ENCODE results near the gene MOV10L1. TPM values are rescaled to one million over a fixed set of nuclear protein-coding genes. Genes with fewer than 3 reads are reported as not detected.

MOV10L1 gene
- total and polyA plus RNA-seq, 9 of the 15 experiments (the other 6 are each of a cell fraction or from before 2014, with no cell fraction given) = 0.06 to 0.43 (median 0.15) TPM

DNA sequence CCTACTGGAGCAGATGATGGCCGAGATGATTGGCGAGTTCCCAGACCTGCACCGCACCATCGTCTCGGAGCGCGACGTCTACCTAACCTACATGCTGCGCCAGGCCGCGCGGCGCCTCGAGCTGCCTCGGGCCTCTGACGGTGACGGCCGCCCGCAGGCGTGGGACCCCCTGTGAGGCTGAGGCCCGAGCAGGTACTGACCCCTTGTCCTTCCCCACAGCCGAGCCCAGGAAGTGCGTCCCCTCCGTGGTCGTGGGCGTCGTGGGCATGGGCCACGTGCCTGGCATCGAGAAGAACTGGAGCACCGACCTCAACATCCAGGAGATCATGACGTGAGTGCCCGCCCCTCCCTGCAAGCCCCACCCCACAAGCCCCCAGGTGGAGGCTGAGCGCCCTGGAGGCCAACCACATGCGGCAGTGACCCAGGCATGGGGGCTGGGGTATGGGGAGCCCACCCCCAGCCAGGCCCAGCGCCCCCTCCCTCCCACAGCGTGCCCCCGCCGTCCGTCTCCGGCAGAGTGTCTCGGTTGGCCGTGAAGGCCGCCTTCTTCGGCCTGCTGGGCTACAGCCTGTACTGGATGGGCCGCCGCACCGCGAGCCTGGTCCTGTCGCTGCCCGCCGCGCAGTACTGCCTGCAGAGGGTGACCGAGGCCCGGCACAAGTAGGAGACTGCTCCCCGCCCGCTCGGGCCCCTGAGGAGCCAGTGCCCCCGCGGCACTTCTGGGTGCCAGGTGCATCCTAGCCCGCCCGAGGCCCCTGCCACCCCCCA lies 108.2 kb downstream of the MOV10L1 start:
- in situ Hi-C loops (cut with MboI) (no loop called here), intact Hi-C loops (cut with micrococcal nuclease) (no loop called here)
- no TSS peak for BruUV-seq (replicated peaks)
- no peak overlapping the region for H3K4me2 ChIP-seq (ENCODE audit: insufficient read depth, low read length)
- ChIA-PET POLR2A (no interaction called here), CTCF (ENCODE audit: low intra/inter-chr PET ratio) (no interaction called here)
- DNase-seq (ENCODE audit: extremely low read depth in 1 of 4, low spot score in 3 of 4) (no peak), FAIRE-seq (no peak), ATAC-seq (no peak)
- H3K27me3 ChIP-seq (ENCODE audit: control insufficient read depth in 2 of 2, insufficient read depth in 2 of 2, low read length in 2 of 2) = no peaks in the 10 kb centered on the region
- H3K36me3 ChIP-seq (ENCODE audit: control insufficient read depth, insufficient read depth, low read length) = peaks cover 51% of the 10 kb centered on the region; the same call in 1 of the 3 replicates
- peaks cover 5 to 52% of the 10 kb centered on the region in 2 experiments; a peak in 3 of 5 replicates for H3K4me1 ChIP-seq (replicated peaks in 1 of 2; ENCODE audit: control insufficient read depth in 2 of 2, insufficient read depth in 2 of 2, low read length in 2 of 2)
- H3K27ac ChIP-seq (ENCODE audit: extremely low read depth, low read depth, low read length) = no peak overlapping the region
- no peaks in the 10 kb centered on the region; the same call in 1 of the 2 replicates for H4K20me1 ChIP-seq (replicated peaks; ENCODE audit: control insufficient read depth, insufficient read depth, low read length)
- H3K9me1 ChIP-seq (ENCODE audit: control insufficient read depth, insufficient read depth, low read length) = no peaks in the 10 kb centered on the region
- WGBS (ENCODE audit: insufficient coverage, low coverage, missing lambda C conversion rate) = 100% methylated on average over 5 of the region's 61 CpGs
- H3K79me2 ChIP-seq (ENCODE audit: control insufficient read depth, insufficient read depth, low read length) = peaks cover 21% of the 10 kb centered on the region
- H3K9me3 ChIP-seq (replicated peaks; ENCODE audit: control insufficient read depth, insufficient read depth, low read depth, low read length) = no peaks in the 10 kb centered on the region; the same call in 1 of the 2 replicates
- H3K4me3 ChIP-seq = no peak overlapping the region
- no peak overlapping the region; a peak in 1 of 4 replicates for H3K9ac ChIP-seq (ENCODE audit: insufficient read depth in 1 of 2, low read depth in 2 of 2, low read length in 2 of 2)
- no peak overlapping the region for H2AFZ ChIP-seq (ENCODE audit: low read depth, low read length)
- no peak for TF ChIP-seq MTF1 (CRISPR knock-in tag; IDR thresholded peaks at IDR 0.05; ENCODE audit: borderline replicate concordance)
- TF ChIP-seq ATF7 (IDR thresholded peaks at IDR 0.05) = no peak
- no peak for TF ChIP-seq CHD1 (IDR thresholded peaks at IDR 0.05; ENCODE audit: low read length)
- TF ChIP-seq, protein P1, sequence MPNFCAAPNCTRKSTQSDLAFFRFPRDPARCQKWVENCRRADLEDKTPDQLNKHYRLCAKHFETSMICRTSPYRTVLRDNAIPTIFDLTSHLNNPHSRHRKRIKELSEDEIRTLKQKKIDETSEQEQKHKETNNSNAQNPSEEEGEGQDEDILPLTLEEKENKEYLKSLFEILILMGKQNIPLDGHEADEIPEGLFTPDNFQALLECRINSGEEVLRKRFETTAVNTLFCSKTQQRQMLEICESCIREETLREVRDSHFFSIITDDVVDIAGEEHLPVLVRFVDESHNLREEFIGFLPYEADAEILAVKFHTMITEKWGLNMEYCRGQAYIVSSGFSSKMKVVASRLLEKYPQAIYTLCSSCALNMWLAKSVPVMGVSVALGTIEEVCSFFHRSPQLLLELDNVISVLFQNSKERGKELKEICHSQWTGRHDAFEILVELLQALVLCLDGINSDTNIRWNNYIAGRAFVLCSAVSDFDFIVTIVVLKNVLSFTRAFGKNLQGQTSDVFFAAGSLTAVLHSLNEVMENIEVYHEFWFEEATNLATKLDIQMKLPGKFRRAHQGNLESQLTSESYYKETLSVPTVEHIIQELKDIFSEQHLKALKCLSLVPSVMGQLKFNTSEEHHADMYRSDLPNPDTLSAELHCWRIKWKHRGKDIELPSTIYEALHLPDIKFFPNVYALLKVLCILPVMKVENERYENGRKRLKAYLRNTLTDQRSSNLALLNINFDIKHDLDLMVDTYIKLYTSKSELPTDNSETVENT (CRISPR knock-in tag; IDR thresholded peaks at IDR 0.05) = no peak
- no peak for TF ChIP-seq BMI1 (IDR thresholded peaks at IDR 0.05; ENCODE audit: low read length)
- TF ChIP-seq, protein P2, sequence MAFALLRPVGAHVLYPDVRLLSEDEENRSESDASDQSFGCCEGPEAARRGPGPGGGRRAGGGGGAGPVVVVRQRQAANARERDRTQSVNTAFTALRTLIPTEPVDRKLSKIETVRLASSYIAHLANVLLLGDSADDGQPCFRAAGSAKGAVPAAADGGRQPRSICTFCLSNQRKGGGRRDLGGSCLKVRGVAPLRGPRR (CRISPR knock-in tag; IDR thresholded peaks at IDR 0.05) = no peak
- no peak for TF ChIP-seq ZNF197 (CRISPR knock-in tag; IDR thresholded peaks at IDR 0.05; ENCODE audit: low read depth)
- no peak for TF ChIP-seq ZNF79 (CRISPR knock-in tag; IDR thresholded peaks at IDR 0.05; ENCODE audit: low read depth)
- no peak for TF ChIP-seq PYGO2 (tag; IDR thresholded peaks at IDR 0.05)
- no peak for TF ChIP-seq DACH1 (IDR thresholded peaks at IDR 0.05; ENCODE audit: partially characterized antibody)
- no peak for TF ChIP-seq NCOA6 (IDR thresholded peaks at IDR 0.05)
- TF ChIP-seq MEF2D (tag; conservative IDR thresholded peaks at IDR 0.05; ENCODE audit: low read depth) = no peak
- TF ChIP-seq, protein P3, sequence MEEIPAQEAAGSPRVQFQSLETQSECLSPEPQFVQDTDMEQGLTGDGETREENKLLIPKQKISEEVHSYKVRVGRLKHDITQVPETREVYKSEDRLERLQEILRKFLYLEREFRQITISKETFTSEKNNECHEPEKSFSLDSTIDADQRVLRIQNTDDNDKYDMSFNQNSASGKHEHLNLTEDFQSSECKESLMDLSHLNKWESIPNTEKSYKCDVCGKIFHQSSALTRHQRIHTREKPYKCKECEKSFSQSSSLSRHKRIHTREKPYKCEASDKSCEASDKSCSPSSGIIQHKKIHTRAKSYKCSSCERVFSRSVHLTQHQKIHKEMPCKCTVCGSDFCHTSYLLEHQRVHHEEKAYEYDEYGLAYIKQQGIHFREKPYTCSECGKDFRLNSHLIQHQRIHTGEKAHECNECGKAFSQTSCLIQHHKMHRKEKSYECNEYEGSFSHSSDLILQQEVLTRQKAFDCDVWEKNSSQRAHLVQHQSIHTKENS (CRISPR knock-in tag; IDR thresholded peaks at IDR 0.05) = no peak
- TF ChIP-seq, protein P4, sequence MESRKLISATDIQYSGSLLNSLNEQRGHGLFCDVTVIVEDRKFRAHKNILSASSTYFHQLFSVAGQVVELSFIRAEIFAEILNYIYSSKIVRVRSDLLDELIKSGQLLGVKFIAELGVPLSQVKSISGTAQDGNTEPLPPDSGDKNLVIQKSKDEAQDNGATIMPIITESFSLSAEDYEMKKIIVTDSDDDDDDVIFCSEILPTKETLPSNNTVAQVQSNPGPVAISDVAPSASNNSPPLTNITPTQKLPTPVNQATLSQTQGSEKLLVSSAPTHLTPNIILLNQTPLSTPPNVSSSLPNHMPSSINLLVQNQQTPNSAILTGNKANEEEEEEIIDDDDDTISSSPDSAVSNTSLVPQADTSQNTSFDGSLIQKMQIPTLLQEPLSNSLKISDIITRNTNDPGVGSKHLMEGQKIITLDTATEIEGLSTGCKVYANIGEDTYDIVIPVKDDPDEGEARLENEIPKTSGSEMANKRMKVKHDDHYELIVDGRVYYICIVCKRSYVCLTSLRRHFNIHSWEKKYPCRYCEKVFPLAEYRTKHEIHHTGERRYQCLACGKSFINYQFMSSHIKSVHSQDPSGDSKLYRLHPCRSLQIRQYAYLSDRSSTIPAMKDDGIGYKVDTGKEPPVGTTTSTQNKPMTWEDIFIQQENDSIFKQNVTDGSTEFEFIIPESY (CRISPR knock-in tag; IDR thresholded peaks at IDR 0.05) = peak; percentile 87
- TF ChIP-seq ZNF431 (CRISPR knock-in tag; IDR thresholded peaks at IDR 0.05) = no peak
- peak; percentile 30 for TF ChIP-seq PRPF4 (IDR thresholded peaks at IDR 0.05; ENCODE audit: insufficient read depth, low read depth, low read length, poor library complexity, severe bottlenecking)
- no peak for TF ChIP-seq MAFK (IDR thresholded peaks at IDR 0.05; ENCODE audit: low read length)

Measured in K562 (cell line).